K562 (cell line): ENCODE data around the gene BIRC5. TPM values are rescaled to one million over a fixed set of nuclear protein-coding genes. Genes with fewer than 3 reads are reported as not detected.

ENCODE experiments used
- BCL6 ChIP-seq: fragments of 250-450 bp; sonication (Bioruptor Pico); IDR thresholded peaks from 2 replicates; pipeline ENCODE4 v1.4.0; 2020
- BRF1 ChIP-seq: IDR thresholded peaks from 3 replicates; pipeline ENCODE4 v1.6.1; 2011; ENCODE audit warnings: borderline replicate concordance, mild to moderate bottlenecking; ENCODE audit not compliant: insufficient read length; ENCODE audit errors: extremely low read depth
- FOS ChIP-seq: IDR thresholded peaks from 3 replicates; pipeline ENCODE4 v1.6.1; 2011; ENCODE audit not compliant: insufficient read length; ENCODE audit errors: extremely low read depth
- HLTF ChIP-seq: fragments of 450-650 bp; IDR thresholded peaks from 2 replicates; pipeline ENCODE4 v1.6.1; 2016
- KHSRP ChIP-seq: fragments of 450-650 bp; IDR thresholded peaks from 2 replicates; pipeline ENCODE4 v1.6.1; 2017
- KLF1 ChIP-seq: fragments of 450-650 bp; IDR thresholded peaks from 2 replicates; pipeline ENCODE4 v1.6.1; 2016; ENCODE audit warnings: missing genetic modification characterization, missing compliant biosample characterization
- LEF1 ChIP-seq: fragments of 450-650 bp; IDR thresholded peaks from 2 replicates; pipeline ENCODE4 v1.6.1; 2016; ENCODE audit warnings: mild to moderate bottlenecking
- NCOA1 ChIP-seq: fragments of 450-650 bp; IDR thresholded peaks from 2 replicates; pipeline ENCODE4 v1.6.1; 2016; ENCODE audit warnings: low read depth
- RBM25 ChIP-seq: fragments of 200-400 bp; formaldehyde crosslinking; IDR thresholded peaks from 2 replicates; pipeline ENCODE4 v1.6.1; 2018; ENCODE audit warnings: low read length, low read depth, moderate library complexity; ENCODE audit not compliant: severe bottlenecking
- STAT6 ChIP-seq: sonication (generic); formaldehyde crosslinking; IDR thresholded peaks from 2 replicates; pipeline ENCODE4 v1.8.1; 2023; ENCODE audit warnings: mild to moderate bottlenecking, missing genetic modification reagents
- TARDBP ChIP-seq: fragments of 450-650 bp; IDR thresholded peaks from 2 replicates; pipeline ENCODE4 v1.6.1; 2016
- XRCC4 ChIP-seq: IDR thresholded peaks from one replicate; pipeline ENCODE4 v1.6.1; 2011; ENCODE audit not compliant: insufficient read depth, insufficient read length; ENCODE audit errors: extremely low read depth
- ZBTB7A ChIP-seq: IDR thresholded peaks from 2 replicates; pipeline ENCODE4 v1.6.1; 2011; ENCODE audit warnings: low read depth, mild to moderate bottlenecking, low read length, moderate library complexity, borderline replicate concordance; ENCODE audit not compliant: control insufficient read depth
- ZNF134 ChIP-seq: fragments of 250-450 bp; sonication (Bioruptor Pico); conservative IDR thresholded peaks from 2 replicates; pipeline ENCODE4 v1.4.0; 2020
- ZSCAN32 ChIP-seq: fragments of 450-650 bp; formaldehyde crosslinking; IDR thresholded peaks from 2 replicates; pipeline ENCODE4 v1.4.0; 2020; ENCODE audit warnings: mild to moderate bottlenecking, moderate library complexity
- polyA plus RNA-seq, 8 experiments: library from polyadenylated mRNA; depleted of rRNA in 4 of 8; stranded (reverse) in 5 of 8; unstranded in 3 of 8; fragments of >200 nt; fragmentation: Nextera tagmentation in 2 of 8; fragmentation: Illumina TruSeq in 1 of 8; extraction: Ambion mirVana in 2 of 8; extraction: Trizol in 1 of 8; gene quantifications; 2 replicates each; pipeline versions ENCODE4 v1.2.1 to v1.2.3, GENCODE V29; 2011 to 2014; ENCODE audit warnings: inconsistent platforms in 1 of 8, missing spikeins in 1 of 8
- total RNA-seq, 7 experiments: library from RNA; depleted of rRNA in 6 of 7; stranded (reverse); fragments of >200 nt in 6 of 7; fragmentation: Illumina TruSeq in 2 of 7; extraction: Trizol in 2 of 7; gene quantifications; 2 replicates each; pipeline versions ENCODE4 v1.2.1 to v1.2.3, GENCODE V29; 2011 to 2021; ENCODE audit warnings: low replicate concordance in 1 of 7
- TF ChIP-seq, protein P1 (sequence below), 2 experiments: IDR thresholded peaks; 2 replicates each; pipeline ENCODE4 v1.6.1; 2012; ENCODE audit warnings: improper control_type of control experiment in 2 of 2, low read depth in 2 of 2, low read length in 2 of 2, borderline replicate concordance in 1 of 2
- TF ChIP-seq, protein P2 (sequence below): fragments of 450-650 bp; IDR thresholded peaks from one replicate; pipeline ENCODE4 v1.6.1; 2018; ENCODE audit warnings: mild to moderate bottlenecking, moderate library complexity; ENCODE audit not compliant: partially characterized antibody
- TF ChIP-seq, protein P3 (sequence below): fragments of 250-450 bp; sonication (Bioruptor Pico); IDR thresholded peaks from 2 replicates; pipeline ENCODE4 v1.5.0; 2022; ENCODE audit warnings: mild to moderate bottlenecking
- TF ChIP-seq, protein P4 (sequence below): IDR thresholded peaks from 3 replicates; pipeline ENCODE4 v1.6.1; 2011; ENCODE audit warnings: borderline replicate concordance, mild to moderate bottlenecking; ENCODE audit not compliant: insufficient read length, insufficient read depth

BIRC5 gene
- total and polyA plus RNA-seq, 9 of the 15 experiments (the other 6 are each of a cell fraction or from before 2014, with no cell fraction given), result 64.4 to 140 (median 101) TPM

DNA sequence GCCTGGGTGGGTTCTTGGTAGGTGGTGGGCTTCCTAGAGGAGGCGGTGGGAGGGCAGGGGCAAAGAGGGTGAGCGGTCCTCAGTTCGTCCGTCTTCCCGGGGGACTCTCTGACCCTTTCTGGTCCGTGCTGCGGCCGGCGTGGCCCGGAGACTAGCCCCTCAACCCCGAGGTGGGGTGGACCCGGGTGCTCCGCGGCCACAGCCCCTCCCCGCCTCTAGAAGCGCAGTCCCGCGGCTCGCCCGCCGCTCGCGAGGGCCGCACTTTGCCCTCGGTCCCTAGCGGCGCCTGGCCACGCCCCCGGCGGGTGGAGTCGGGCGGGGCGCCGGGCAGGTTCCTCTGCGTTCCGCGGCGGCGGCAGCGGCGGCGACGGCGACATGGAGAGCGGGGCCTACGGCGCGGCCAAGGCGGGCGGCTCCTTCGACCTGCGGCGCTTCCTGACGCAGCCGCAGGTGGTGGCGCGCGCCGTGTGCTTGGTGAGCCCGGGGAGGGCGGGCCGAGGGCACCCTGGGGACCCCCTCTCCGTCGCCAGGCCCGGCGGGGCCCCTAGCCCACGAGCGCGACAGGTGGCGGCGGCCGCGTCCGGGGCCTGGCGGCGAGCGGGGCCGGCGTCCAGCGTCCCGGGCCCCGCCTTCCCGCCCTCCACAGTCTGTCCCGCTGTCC, 45.7 kb upstream of the BIRC5 start, which contains the start of gene SYNGR2 (continued):
- TF ChIP-seq, protein P1, sequence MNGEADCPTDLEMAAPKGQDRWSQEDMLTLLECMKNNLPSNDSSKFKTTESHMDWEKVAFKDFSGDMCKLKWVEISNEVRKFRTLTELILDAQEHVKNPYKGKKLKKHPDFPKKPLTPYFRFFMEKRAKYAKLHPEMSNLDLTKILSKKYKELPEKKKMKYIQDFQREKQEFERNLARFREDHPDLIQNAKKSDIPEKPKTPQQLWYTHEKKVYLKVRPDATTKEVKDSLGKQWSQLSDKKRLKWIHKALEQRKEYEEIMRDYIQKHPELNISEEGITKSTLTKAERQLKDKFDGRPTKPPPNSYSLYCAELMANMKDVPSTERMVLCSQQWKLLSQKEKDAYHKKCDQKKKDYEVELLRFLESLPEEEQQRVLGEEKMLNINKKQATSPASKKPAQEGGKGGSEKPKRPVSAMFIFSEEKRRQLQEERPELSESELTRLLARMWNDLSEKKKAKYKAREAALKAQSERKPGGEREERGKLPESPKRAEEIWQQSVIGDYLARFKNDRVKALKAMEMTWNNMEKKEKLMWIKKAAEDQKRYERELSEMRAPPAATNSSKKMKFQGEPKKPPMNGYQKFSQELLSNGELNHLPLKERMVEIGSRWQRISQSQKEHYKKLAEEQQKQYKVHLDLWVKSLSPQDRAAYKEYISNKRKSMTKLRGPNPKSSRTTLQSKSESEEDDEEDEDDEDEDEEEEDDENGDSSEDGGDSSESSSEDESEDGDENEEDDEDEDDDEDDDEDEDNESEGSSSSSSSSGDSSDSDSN (IDR thresholded peaks at IDR 0.05; ENCODE audit: borderline replicate concordance in 1 of 2, low read depth in 2 of 2, low read length in 2 of 2), result no peak
- TF ChIP-seq KHSRP, result no peak
- TF ChIP-seq, protein P2, sequence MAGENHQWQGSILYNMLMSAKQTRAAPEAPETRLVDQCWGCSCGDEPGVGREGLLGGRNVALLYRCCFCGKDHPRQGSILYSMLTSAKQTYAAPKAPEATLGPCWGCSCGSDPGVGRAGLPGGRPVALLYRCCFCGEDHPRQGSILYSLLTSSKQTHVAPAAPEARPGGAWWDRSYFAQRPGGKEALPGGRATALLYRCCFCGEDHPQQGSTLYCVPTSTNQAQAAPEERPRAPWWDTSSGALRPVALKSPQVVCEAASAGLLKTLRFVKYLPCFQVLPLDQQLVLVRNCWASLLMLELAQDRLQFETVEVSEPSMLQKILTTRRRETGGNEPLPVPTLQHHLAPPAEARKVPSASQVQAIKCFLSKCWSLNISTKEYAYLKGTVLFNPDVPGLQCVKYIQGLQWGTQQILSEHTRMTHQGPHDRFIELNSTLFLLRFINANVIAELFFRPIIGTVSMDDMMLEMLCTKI, result no peak
- TF ChIP-seq FOS, result no peak
- no peak for TF ChIP-seq ZNF134 (CRISPR knock-in tag)
- TF ChIP-seq LEF1, result no peak
- TF ChIP-seq, protein P3, sequence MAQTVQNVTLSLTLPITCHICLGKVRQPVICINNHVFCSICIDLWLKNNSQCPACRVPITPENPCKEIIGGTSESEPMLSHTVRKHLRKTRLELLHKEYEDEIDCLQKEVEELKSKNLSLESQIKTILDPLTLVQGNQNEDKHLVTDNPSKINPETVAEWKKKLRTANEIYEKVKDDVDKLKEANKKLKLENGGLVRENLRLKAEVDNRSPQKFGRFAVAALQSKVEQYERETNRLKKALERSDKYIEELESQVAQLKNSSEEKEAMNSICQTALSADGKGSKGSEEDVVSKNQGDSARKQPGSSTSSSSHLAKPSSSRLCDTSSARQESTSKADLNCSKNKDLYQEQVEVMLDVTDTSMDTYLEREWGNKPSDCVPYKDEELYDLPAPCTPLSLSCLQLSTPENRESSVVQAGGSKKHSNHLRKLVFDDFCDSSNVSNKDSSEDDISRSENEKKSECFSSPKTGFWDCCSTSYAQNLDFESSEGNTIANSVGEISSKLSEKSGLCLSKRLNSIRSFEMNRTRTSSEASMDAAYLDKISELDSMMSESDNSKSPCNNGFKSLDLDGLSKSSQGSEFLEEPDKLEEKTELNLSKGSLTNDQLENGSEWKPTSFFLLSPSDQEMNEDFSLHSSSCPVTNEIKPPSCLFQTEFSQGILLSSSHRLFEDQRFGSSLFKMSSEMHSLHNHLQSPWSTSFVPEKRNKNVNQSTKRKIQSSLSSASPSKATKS, result no peak
- TF ChIP-seq BCL6 (CRISPR knock-in tag), result no peak
- 0 out of 2 replicates have a peak, but pooled peaks have one; percentile 21 for TF ChIP-seq KLF1
- no peak for TF ChIP-seq STAT6 (CRISPR knock-in tag)
- TF ChIP-seq ZSCAN32 (CRISPR knock-in tag), result no peak
- TF ChIP-seq ZBTB7A, result peak; percentile 90; the same call in 1 of the 2 replicates
- TF ChIP-seq, protein P4, sequence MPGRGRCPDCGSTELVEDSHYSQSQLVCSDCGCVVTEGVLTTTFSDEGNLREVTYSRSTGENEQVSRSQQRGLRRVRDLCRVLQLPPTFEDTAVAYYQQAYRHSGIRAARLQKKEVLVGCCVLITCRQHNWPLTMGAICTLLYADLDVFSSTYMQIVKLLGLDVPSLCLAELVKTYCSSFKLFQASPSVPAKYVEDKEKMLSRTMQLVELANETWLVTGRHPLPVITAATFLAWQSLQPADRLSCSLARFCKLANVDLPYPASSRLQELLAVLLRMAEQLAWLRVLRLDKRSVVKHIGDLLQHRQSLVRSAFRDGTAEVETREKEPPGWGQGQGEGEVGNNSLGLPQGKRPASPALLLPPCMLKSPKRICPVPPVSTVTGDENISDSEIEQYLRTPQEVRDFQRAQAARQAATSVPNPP, result no peak
- no peak for TF ChIP-seq BRF1
- no peak for TF ChIP-seq HLTF
- TF ChIP-seq TARDBP, result no peak
- TF ChIP-seq NCOA1, result no peak
- no peak for TF ChIP-seq XRCC4
- TF ChIP-seq RBM25, result peak; percentile 86
